ENCODE measurements around the gene WDR35.

DNA sequence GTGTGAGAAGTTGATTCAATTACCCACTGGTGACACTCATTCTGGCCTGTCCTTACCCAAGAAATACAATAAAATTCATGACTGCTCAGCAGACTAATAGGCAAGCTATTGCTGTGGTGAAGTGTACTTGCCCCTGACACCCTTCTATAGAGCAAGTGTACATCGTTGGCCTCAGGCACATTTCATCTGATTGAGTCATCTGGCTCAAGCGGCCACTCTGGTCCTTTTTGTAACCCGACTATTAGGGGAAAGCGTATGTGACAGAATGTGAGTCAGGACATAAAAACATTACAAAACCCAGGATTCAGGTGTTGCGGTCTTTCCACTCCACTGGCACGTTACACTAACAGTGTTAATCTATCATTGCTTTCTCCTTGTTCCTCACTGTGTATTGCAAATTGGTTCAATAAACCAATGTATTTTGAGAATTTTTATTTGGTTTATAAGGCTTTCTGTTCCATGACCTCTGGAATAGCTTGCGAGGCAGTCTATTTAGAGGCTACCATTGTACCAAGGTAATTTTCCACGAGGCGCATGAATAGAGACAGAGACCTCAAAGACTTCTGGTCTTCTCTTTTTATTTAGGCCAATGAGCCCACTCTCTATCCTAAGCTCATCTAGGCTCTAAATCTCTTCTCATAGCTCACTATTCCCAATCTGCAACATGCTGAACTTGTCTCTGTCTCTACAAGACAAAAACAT is 77.9 kb downstream of the WDR35 start:
- TF ChIP-seq, protein P1, sequence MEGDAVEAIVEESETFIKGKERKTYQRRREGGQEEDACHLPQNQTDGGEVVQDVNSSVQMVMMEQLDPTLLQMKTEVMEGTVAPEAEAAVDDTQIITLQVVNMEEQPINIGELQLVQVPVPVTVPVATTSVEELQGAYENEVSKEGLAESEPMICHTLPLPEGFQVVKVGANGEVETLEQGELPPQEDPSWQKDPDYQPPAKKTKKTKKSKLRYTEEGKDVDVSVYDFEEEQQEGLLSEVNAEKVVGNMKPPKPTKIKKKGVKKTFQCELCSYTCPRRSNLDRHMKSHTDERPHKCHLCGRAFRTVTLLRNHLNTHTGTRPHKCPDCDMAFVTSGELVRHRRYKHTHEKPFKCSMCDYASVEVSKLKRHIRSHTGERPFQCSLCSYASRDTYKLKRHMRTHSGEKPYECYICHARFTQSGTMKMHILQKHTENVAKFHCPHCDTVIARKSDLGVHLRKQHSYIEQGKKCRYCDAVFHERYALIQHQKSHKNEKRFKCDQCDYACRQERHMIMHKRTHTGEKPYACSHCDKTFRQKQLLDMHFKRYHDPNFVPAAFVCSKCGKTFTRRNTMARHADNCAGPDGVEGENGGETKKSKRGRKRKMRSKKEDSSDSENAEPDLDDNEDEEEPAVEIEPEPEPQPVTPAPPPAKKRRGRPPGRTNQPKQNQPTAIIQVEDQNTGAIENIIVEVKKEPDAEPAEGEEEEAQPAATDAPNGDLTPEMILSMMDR (IDR thresholded peaks at IDR 0.05; ENCODE audit: borderline replicate concordance, extremely low read depth, low read length, poor library complexity, severe bottlenecking) = no peak
- TF ChIP-seq EZH2 (IDR thresholded peaks at IDR 0.05; ENCODE audit: borderline replicate concordance, low read depth, low read length, severe bottlenecking) = no peak

Data from DND-41 (cell line).